NCI-H446 (cell line): Measurements from ENCODE around the gene G6PD.

ENCODE experiments used
- DNase-seq, 2 experiments: peaks; one replicate each; lab custom pipeline; 2025; lab: John Stamatoyannopoulos, UW

The G6PD gene

GRCh38 chrX:154487518-154488290 lies 58.9 kb downstream of the G6PD start:
- no peak for DNase-seq

GRCh38 chrX:154486396-154487207 lies 60.0 kb downstream of the G6PD start, which contains the start of gene UBL4A:
Gene UBL4A, minus strand, starts transcription at chrX:154486615. Its CDS starts 31 bp downstream, at chrX:154486584.
- peak in 1 of 2 experiments; percentile 53 for DNase-seq

- peak in 1 of 2 experiments; percentile 19 for DNase-seq
These were observed 60.6 kb downstream of the G6PD start for GRCh38 chrX:154486052-154486395.

DNA sequence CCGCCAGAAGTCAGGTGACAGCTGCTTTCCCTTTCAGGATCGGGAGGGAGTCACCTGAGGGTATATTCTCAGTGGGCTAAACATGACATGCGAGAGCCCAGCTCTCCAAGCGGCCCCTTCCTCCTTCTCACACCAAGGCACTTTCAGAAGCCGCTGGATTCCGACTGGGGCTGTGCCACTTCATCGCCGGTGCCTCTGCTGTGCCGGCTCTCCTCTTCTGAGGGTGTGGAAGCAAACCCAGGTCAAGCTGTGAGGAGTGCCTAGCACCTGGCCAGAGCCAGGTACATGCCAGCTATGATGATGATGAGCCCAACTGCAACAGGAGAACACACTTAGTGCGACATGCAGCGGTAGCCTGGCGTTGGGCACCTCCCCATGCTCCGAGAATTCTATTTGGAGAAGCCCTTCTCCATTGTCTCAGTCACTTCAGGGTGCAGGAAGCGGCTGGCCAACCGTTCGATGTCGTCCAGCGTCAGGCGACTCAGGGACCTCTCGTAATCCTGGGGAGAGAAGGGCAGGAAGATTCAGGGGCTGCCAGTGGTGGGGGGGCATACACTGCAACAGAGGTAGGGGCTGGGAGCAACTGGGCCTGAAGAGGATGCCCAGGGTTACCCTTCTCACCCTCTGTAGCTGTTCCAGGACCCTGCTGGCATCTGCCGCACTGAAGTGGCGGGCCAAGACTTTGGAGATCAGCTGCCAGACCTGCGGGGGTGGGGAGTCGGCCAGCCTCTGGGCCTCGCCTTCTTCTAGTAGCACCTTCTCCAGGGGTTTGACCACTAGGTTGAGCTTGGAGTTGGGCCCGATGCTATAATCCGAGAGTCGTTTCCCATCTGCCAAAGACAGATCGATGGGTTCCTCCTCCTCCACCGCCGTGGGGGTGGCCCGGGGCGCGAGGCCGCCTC lies 61.2 kb downstream of the G6PD start:
- DNase-seq = peak in 1 of 2 experiments; percentile 19

DNA sequence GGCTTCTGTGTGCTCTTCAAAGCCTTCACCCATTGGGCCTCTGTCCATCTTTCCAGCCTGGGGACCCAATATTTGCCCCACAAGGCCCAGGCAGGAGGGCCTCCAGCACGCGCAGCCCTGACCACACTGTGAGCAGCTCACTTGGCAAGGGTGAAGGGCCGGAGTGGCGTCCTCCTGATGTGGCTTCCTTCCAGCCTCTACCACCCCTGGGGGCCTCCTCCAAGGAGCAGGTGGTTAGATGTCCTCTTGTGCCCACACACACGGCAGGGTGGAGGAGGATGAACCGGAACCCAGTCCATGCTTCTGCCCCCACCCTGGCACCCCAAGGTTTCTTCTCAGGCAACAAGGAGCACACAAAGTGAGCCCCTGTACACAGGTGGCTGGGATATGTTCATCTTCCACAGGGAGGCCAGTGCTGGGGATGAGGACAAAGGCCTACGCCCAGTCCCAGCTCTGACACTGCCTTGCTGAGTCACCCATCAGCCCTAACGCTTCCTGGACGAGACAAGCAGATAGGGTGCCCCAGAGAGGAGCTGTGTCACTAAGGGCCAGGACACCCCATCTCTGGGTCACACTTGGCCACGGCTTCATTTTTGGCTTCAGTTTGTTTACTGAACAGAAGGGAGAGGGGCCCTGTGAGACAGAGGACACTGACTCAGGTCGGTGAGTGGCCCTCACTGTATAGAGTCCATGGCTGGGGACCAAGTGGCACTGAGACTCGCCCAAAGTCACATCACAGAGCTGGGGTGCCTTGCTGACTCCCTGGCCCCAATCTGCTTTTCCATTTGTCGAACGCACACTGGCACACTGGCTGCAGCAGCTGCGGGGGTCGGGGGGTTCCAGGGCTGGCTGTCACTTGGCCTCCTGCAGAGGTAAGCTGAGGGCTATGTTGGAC lies 62.1 kb downstream of the G6PD start:
- no peak for DNase-seq

- DNase-seq = no peak
These were observed 63.3 kb downstream of the G6PD start for GRCh38 chrX:154483325-154483724.

- no peak for DNase-seq
These were observed 63.9 kb downstream of the G6PD start for GRCh38 chrX:154482786-154483185.

DNA sequence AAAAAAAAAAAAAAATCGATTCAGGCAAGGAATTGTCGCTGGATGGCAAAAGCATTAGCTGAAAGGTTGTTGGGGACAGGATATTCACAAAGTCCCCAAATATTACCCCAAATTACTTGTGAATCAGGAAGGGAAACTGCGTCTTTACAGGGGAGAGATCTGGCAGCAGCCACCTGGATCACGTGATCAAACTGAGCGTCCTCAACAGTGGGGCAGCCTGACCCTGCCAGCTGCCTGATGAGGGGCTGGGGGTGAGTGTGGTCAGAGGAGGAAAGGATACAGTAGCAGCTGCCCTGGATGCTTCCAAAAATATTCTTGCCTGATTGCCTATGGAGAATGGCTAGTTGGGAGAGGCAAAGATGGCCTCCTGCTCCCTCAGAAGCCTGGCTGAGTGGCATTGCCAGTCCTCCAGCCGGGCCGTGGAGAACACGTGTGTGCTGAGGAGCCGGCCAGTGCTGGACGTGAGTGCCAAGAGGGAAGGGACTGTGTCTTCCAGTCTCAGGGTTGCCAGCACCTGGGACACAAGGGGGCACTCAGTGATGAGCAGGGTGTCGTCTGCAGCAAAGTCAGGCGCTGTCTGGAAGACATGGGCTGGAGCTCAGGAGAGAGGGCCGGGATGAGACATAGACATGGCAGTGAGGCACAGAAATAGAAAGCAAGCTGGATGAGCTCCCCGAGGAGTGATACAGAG lies 64.6 kb downstream of the G6PD start:
- no peak for DNase-seq
